ENCODE data around the gene DHX8.

The DHX8 gene

GRCh38 chr17:43526886-43527648 lies 43.3 kb downstream of the DHX8 start:
- no peak for DNase-seq

DNA sequence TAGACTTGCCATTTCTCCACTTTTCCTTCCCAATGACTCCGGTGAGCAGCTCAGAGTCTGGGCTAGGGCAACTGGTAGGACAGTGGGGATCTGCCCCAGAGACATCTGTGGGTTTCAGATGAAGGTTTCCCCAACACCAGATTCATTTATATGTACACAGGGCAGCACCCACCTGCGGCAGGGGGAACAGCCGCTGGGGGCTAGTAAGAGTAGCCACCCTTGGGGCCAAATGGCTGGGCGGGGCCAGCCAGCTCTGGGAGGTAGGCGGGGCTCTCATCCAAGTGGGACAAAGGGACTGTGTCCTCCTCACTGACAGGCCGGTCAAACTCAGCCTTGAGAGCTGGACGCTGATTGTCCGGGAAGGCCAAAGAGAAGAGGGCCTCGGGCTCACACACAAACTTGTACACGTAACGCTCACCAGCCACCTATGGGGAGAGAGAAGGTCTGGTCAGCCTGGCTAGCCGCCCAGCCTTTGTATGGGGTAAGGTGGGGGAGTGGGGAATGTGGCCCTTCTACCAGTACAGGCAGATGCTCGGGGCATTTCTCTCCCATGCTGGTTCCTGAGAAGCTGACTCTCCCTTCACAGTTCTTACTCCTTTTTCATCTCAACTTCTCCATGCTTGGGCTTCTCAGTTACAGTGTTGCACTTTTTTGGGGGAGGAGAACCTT lies 44.7 kb downstream of the DHX8 start:
- DNase-seq: no peak

GRCh38 chr17:43528988-43529814 lies 45.4 kb downstream of the DHX8 start:
- DNase-seq: no peak

- no peak for DNase-seq
These were observed 46.1 kb downstream of the DHX8 start for GRCh38 chr17:43529947-43530287.

- DNase-seq: peak; percentile 86
These were observed 46.7 kb downstream of the DHX8 start for GRCh38 chr17:43530288-43531081.

DNA sequence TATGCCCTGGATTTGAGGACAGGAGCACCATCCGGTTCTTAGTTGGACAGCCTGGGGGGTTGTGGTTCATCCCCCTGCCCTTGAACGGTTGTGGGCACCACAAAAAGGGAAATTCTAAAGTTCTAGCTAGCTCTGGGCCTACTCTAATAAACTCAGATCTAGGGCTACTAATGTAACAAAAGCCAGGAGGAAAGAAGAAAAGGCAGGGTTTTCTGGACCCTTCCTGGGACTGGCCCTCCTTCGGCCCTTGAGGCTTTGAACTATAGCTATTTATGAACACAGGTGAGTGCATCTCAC lies 47.3 kb downstream of the DHX8 start:
- no peak for DNase-seq

DNA sequence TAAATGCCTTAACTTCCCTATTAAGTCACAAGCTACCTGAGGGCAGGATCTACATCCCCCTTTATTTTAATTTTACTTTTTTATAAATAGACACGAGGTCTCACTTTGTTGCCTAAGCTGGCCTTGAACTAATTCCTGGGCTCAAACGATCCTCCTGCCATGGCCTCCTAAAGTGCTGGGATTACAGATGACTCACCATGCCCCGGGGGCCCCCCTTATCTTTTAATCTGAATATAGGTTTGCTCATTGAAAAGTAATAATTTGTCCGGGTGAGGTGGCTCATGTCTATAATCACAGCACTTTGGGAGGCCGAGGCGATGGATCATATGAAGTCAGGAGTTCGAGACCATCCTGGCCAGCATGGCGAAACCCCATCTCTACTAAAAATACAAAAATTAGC lies 48.2 kb downstream of the DHX8 start:
- no peak for DNase-seq

GRCh38 chr17:43532581-43532980 lies 48.8 kb downstream of the DHX8 start:
- no peak for DNase-seq

GRCh38 chr17:43533699-43534098 lies 49.9 kb downstream of the DHX8 start:
- DNase-seq: no peak

DNA sequence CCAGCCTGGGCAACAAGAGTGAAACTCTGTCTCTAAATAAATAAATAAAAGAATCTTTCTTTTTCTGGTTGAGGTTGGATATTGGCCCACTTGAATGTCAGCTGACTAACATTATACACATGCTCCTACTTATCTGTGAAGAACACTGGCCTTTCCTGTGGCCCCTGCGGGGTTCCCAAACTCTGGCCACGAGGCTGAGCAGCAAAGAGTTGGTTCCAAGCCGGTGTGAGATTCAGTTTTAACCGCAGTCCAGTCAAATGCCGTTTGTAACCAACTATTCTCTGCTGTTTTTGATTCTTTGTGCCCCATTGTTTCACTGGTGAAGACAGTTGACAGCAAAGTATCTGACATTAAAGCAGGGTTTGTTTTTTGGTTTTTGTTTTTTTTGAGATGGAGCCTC lies 51.1 kb downstream of the DHX8 start:
- no peak for DNase-seq

DNA sequence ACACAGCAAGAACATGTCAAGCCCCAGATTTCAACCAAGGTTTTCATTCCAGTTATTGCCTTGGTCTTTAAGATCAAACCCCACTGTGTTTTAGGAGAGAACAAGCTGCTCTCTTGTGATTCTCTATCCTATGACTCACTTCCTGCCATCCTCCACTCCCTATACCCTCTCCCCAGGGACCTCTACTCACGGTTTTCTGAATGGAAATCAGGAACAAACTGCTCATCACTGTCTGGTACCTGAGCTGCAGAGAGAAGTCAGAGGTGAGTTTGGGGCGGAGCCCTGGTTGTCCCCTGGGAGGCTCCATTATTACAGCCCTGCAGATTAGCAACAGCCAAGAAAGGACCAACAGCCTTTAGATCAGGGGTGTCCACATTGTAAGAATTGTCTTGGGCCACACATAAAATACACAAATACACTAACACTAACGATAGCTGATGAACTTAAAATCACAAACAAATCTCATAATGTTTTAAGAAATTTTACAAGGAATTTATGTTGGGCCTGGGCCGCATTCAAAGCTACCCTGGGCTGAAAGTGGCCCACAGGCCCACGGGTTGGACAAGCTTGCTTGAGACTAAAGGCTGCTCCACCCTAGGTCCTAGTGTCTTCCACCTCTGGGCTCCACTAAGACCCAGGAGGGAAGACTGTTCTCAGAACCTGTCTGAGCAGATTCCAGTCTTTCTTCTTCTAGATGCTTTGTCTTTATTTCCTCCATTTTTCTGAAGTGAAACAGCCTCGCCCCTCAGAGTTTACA lies 52.6 kb downstream of the DHX8 start:
- DNase-seq: no peak

- no peak for DNase-seq
These were observed 57.3 kb downstream of the DHX8 start for GRCh38 chr17:43540821-43541674.

GRCh38 chr17:43542859-43543258 lies 59.1 kb downstream of the DHX8 start:
- DNase-seq: no peak

DNA sequence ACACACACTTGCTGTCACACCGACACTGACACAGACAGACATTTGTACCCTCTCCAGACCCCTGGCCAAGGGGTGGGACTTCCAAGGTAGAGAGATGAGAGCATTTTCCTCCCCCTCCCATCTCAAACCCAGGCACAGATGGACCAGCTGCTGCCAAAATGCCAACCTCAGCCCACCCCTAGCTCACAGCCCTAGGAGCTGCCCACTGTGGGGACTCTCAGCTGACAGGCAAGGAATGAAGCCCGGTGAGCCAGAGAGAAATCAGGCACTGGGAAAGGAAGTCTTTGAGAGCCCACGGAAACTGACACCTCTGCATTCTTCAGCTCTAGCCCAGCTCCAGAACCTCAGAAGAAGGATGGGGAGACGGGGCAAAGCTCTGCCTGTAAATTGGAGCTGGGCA lies 59.5 kb downstream of the DHX8 start:
- no peak for DNase-seq

DNA sequence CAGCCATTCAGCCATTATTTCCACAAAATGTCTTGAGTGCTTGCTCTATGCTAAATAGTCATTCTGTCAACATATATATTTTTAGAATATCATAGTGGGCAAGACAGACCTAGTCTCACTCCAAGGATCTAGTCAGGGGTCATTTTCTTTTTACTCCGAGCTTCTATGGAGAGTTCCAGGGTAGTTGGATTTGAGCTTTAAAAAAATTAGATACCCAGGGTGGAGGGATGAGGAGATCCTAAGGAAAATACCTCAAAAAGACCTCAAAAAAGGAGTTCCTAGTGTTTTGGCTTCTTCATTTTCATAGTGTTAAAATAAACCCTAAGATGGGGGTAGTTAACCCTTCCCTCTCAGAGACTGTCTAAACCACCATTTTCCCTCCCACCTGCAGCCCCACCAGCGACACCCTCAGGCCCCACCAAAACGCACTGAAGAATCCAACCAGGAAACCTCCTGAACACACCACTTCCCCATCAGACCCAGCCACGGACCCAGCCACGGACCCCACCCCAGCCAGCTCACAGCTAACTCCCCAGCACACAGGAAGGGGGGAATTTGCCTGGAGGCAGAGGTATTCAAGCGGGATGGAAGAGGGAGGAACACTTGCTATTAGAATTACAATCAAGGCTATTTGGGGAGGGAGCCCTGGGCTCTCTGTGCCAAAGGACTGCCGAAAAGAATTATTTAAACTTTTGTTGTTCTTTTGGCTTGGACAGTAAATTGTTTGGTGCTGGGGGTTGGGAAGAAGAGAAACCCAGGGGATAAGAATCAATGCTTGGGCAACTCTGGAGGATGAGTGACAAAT lies 60.2 kb downstream of the DHX8 start:
- DNase-seq: no peak

GRCh38 chr17:43545383-43545632 lies 61.5 kb downstream of the DHX8 start:
- no peak for DNase-seq

DNA sequence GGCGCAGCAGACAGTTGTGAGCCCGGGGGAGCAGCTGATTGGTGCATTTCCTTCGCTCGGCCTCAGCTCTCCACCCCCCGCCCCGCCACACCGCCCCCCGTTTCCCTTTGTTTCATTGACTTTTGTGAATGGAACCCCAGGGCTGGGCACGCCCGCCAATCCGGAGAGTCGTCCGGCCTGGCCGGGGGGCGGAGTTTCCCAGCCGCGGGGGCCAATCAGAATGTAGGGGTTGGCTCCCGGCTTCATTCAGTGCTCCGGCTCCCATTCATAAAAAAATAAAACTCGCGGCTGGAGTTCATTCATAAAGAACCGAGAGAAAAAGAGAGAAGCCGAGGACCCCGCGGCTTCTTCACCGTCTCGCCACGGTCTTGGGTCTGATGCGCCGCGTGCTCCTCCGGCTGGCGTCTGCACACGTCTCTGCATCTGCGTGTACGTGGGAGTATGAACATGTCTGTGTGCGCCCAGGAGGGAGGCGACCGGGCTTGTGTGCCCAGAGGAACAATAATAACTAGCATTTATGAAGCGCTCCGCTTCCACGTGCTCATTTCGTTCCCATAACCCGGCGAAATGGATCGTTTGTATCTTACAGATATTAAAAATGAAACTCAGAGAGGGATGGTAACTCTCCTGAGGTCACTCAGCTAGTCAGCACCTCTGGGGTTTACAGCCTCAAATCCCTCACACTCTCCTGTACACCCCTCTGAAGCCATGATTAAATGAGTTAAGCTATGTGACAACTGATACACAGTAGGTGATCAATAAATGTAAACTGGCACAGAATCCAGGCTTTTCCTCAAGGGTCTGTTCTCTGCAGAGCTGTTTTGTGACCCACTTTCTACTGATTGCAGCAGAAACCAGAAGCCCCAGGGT lies 62.8 kb downstream of the DHX8 start, which contains the start of gene ETV4:
Gene ETV4, minus strand, starts transcription at position 22 of the 870 bp plus-strand sequence. CDS start 723 bp downstream, outside the sequence.
- DNase-seq: peak; percentile 86

- DNase-seq: no peak
These were observed 63.4 kb downstream of the DHX8 start for GRCh38 chr17:43547189-43547550.

- no peak for DNase-seq
These were observed 64.0 kb downstream of the DHX8 start for GRCh38 chr17:43547659-43548256.

Measured in NCI-H1048 (cell line).